Measurements from ENCODE around the gene PRKCZ.

The PRKCZ gene

DNA sequence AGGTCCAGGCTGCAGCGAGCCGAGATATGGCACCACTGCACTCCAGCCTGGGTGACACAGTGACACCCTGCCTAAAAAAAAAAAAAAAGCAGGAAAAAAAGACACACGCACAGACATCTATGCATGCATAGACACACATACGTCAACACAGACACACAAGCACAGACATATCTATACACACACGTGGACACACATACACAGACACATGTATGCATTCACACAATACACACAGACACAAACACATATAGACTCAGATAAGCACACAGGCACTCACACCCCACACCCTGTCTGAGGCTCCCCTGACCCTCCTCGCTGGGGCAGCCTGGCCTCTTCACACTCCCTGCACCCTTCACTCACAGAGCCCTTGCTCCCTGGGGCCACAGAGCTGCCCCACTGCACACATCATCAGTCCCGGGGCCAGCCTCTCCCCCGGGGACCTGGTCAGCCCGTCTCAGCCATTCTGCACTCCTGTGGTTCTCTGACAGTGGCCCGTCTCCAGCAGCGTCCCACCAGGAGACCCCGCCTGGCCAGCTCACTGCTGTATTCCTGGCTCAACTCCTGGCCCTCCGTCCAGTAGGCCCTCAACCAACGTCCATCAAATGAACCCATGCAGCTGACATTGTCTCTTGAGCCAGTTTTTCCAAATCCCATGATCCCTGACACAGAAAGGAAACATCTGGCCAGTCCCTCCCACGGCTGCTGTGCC is 4.6 kb upstream of the PRKCZ start:
- DNase-seq (ENCODE audit: low read depth in 1 of 2, low spot score in 1 of 2): no peak

DNA sequence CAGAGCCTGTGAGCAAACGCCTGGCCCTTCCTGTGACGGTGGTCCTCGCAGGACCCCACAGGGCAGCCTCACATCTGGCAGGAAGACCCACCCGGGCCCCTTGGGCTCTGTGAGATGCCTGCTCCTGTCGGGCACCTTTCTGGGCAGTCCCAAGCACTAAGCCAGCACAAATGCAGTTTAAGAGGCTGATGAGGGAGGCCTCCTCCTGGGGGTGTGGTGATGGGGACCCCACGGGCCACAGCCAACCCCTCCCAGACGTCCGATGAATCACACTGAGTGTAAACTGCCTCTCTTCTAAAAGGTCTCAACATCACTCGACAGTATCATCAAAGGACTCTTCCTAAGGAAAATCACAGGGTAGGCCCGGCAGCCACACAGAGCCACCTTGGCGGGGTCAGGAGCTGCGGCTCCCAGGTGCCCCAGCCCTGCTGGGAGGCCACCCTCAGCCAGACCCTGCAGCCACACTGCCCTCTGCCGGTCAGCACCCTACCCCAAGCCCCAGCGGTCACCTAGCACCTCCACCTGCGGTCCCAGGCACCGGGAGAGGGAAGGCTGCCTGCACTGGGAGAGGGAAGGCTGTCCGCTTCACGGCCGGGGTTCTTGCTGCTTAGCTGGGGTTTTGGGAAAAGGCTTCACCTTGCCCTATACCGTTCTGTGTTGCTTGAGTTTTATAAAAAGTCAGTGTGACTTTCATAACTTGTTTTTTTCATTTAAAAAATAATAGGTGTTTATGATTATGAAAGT is 3.9 kb upstream of the PRKCZ start:
- DNase-seq (ENCODE audit: low read depth in 1 of 2, low spot score in 1 of 2): no peak

DNA sequence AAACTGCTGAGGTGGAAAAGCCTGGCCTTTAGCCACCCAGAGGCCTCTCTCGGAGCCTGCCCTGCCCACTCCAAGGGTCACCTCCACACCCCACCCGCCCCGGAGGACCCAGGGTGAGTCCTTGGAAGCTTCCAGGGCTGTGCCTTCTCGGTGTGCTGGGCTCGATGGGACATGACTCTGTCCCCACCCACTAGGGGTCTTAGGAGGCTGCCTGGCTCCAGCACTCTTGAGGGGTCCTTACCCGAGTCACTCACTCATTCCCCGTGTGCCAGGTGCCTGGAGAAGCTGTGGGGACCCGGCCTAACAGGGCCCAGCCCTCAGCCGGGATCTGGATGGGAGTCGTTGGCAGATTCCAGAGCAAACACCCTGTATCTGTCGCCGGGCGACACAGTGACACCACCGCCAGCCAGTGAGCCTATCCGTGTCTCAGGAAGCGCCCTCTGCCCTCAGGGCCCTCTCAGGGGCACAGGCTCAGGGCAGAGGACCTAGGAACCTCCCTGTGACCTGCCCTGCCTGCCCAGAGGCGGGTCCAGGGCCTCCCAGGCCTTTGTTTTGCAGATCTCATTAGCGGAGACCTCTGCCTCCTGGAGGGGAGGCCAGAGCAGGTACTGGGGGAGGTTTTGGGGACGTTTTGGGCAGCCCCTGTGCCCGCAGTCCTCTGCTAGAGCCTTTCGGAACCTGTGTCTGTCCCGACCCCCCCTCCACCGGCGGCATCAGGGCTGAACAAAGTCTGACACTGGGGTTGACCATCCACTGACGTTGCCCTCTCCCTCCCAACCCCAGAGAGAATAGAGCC is 3.1 kb upstream of the PRKCZ start:
- DNase-seq (ENCODE audit: low read depth in 1 of 2, low spot score in 1 of 2): no peak

DNA sequence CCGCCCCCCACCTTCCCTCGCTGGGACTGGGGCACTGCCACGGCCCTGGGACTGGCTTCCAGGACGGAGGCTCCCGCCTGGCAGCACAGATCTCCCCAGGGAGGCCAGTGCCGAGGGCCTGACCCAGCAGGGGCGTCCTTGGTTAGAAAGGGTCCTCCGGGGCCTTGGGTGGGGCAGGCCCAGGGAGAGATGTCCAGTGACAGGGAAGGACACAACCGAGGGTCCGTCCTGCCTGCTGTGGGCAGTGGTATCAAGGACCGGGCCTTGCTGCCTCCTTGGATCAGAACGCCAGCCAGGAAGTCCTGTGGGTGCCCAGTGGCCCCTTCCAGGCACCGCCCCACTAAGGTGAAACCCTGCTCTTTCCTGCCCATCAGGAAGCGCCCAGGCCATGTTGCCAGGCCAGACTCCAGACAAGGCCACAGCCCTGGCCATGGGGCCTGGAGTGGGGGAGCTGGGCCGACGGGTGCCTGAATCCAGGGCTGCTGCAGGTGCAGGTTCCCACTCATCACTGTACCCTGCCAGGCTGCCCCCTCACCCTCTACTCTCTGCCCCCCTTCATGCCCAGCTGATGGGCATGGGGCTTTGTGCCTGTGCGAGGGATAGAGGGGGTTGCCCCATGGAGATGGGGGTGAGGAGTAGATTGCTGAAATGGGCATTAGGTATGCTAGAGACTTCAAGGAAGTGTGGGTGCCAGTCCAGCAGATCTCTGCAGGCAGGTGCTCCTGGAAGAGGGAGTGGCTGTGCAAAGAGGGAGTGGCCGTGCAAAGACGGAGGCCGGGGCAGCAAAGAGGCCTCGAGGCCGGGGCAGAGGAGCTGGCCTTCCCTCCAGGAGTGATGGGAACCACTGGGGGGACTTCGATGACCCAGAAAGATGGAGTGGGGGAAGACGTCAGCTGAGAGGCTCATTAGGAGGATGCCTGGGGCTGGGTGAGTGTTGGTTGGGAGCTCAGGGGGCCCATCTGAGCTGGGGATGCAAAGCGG is 2.2 kb upstream of the PRKCZ start:
- no peak for DNase-seq (ENCODE audit: low read depth in 1 of 2, low spot score in 1 of 2)

DNA sequence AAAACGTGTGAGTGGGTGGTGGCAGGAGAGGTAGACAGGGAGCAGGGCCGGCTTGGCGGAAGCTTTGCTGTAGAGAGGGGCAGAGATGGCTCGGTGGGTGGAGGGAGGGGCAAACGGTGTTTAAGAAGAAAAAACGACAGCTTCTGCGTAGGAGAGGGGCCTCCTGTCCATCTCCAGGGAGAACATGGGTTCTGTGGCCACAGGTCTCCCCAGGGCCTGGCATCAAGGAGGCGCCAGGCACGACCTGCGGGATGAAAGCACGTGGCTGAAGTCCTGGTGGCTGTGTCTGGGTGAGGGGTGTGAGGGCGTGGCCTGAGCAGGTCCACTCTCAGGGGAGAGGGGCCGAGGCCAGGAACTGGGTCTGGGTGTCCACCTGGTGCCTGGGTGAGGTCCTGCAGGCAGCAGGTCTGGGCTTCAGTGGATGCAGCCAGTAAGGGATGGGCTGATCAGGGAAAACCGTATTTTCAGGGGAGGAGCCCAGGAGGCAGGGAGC is 940 bp upstream of the PRKCZ start:
- DNase-seq (ENCODE audit: low read depth in 1 of 2, low spot score in 1 of 2): no peak

DNA sequence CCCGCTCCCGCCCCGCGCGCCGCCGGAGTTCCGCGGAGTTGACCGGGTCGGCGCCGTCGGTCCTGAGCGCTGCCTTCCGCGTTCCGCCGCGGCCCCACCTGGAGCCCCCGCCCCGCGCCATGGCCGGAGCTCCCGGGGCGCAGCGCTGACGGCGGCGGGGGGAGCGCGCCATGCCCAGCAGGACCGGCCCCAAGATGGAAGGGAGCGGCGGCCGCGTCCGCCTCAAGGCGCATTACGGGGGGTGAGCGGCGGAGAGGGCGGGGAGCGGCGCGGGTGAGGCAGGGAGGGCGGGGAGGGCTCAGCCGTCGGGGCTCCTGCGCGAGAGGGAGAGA is 216 bp downstream of the PRKCZ start:
- no peak for DNase-seq (ENCODE audit: low read depth in 1 of 2, low spot score in 1 of 2)

DNA sequence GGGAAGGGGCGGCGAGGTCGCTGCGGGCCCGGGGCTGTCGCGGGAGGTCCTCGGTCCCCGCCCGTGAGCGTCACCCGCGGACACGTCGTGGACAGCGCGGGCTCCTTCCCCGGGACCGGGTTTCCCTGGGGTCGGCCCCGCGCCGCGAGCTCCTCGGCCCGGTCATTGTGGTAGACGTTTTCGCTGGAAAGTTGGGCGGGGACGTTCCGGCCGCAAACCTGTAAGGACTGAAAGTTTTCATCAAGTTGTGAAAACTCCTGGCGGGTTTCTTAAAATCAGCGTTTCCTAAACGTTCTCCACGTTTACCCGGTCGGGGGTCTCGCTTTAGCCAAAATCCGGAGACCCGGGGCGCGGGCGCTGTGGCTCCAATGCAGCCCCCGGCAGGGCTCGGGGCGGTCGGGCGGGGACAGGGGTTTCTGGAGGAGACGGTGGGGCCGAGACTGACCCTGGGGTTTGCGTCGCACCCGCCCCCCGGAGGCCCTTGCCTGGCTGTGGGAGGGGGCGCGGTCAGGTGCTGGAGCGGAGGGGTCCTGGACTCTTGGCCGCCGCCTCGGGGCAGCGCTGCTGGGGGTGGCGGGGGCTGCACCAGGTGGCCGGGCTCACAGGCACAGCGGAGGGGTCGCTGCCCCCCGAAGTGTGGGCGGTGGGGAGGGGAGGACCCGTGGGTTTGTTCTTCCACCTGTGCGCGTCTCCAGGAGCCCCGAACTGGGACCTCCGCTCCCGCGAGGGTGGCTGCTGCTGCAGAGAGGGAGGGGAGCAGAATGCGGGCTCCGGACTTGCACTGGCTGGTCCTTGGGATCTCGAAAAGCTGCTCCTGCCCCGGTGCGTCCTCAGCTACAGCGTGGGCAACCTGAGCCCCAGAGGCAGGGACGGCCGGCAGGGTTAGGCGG is 827 bp downstream of the PRKCZ start:
- DNase-seq (ENCODE audit: low read depth in 1 of 2, low spot score in 1 of 2): no peak

DNA sequence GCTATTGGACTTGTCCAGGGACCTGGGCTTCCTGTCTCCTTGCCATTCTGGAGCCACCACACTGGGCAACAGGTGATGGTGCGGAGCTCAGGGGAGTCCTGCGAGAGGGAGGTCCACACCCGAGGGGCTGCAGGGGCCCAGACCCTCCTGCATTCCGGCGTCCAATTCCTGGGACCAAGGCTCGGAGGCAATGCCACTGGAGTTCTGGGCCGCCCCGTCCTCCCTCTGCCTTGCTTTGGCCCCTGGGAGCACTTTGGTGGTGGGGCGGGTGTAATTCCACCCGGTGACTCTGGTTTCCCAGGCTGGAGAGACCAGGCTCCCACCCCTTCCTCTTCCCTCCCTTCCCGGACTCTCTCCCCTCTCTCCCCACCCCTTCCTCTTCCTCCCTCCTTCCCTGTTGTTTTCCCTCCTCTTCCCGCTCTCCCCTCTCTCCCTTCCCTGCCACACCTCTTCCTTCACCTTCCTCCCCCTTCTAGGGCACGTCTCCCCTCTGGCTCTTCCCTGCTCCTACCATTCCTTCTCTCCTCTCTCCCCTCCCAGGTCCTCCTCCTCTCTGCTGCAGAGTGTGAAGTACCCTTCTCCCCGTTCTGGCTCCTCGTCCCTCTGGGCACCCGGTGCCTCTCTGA is 2.0 kb downstream of the PRKCZ start:
- no peak for DNase-seq (ENCODE audit: low read depth in 1 of 2, low spot score in 1 of 2)

DNA sequence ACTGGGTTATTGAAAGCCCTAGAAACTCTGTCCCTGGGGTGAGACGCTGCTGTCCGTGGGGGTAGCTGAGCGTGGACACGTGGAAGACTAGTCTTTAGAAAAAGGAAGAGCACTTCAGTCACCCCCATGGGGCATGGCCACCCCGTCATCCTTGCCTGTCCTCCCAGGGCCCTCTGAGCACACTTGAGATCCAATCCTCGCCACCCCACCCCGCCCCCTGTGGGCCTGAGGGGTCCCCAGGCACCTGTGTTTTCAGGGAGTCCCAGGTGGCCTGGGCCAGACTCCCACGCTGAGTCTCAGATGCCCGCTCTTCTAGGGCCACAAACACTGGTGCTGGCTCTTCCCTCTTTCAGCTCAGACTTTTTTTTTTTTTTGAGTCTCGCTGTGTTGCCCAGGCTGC is 2.5 kb downstream of the PRKCZ start:
- no peak for DNase-seq (ENCODE audit: low read depth in 1 of 2, low spot score in 1 of 2)

DNA sequence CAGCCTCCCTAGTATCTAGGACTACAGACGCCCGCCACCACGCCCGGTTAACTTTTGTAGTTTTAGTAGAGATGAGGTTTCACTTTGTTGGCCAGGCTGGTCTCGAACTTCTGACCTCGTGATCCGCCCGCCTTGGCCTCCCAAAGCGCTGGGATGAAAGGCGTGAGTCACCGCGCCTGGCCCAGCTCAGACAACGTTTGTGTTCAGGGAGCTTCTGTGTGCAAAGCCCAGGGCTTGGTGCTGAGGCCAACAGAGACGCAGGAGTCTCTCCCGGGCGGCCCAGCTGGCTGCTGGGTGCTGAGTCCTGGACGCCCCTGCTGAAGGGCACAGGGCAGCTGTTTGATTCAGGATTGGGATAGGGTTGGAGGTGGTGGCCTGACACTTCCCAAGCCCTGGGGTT is 3.0 kb downstream of the PRKCZ start:
- no peak for DNase-seq (ENCODE audit: low read depth in 1 of 2, low spot score in 1 of 2)

DNA sequence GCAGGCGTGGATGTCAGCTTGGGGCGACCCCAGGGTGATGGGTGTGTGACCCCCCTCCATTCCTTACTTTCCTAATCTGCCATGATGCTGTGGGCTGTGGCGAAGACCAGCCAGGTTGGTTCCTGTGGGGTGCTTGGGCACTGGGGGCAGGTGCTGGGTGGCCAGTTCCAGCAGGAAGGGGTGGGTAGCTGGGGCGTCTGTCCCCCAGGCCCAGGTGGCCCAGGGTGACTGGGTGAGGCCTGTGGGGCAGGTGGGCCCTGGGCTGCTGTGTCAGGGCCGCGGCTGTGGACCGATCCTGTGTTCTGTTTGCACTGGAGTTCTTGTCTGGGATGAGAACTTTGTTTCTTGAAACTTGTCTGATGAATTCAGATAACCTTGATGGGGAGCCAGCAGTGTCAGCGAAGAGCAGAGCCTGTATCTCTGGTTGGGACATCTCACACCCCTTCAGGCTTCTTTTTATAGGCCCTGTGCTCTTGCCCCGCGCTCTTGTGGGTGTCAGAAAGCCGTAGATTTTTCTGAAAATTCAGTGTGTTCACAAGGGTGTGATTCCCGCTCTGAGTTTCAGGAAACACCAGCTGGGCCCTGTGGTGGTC is 3.7 kb downstream of the PRKCZ start:
- DNase-seq (ENCODE audit: low read depth in 1 of 2, low spot score in 1 of 2): no peak

DNA sequence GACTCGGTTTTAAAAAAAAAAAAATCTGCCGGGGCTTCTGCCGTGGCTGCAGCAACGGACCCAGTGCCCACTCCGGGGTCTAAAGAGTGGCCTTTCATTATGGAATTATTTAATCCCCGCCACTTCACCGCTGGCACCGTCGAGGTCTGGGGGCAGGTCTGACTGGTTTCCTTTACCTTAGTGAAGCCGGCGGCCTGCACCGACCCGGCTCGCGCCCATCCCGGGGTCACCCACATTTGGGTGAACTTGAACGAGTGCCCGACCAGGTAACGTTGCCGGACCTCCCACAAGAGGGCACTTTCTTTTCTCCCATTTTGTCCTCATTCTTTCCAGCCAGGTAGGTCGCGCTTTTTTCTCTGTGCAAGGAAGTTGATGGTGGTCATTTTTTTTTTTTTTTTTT is 4.3 kb downstream of the PRKCZ start:
- no peak for DNase-seq (ENCODE audit: low read depth in 1 of 2, low spot score in 1 of 2)

DNA sequence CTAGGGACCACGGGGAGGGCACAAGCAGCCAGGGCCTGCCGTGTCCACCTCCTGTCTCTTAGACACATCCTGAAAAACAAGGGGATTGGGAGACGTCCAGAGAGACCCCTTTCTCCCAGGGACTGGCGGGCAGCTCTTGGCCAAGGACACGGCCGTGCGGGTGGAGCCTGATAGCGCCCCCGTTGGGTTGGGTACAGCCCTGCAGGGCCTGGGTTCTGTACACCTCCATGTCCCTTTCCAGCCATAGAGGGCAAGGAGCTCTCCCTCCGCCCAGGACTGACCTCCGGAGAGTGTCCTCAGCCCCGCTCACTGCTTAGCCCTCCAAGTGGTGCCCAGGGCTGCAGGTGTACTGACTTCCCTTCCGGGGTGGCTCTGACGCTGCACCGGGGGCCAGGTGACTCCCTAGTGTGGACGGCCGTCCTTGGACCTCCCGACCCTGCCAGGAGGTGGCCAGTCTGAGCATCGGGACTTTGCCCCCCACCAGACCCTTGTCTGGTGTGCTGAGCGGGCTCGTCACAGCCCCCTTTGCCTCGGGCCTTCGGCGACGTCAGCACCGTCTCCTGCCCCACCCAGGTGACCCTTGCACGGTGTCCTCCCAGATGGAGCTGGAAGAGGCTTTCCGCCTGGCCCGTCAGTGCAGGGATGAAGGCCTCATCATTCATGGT is 5.8 kb downstream of the PRKCZ start:
- no peak for DNase-seq (ENCODE audit: low read depth in 1 of 2, low spot score in 1 of 2)

DNA sequence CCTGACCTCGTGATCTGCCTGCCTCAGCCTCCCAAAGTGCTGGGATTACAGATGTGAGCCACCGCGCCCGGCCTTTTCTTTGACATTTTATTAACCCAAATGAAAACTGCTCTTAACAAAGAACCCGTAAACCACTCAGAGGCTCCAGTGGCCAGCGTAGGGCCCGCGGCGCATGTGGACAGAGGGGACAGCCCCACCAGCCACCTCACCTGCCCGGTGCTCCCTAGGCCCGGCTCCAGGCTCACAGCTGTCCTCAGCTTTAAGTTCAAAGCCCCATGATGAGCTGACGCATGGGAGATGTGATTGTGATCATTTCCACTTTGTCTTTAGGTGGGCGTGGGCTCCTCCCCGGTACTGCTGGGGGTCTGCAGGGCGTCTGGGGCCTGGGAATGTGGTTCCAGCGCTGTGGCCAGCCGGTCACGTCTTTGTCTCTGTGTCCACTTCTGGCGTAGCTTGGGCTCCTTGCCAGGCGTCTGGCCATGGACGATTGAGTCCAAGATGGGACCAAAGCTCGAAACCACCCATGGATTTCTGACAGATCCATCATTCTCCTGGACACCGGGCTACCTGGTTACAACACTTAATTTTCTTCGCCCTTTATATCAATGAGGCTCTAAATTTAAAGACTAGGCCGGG is 6.9 kb downstream of the PRKCZ start:
- no peak for DNase-seq (ENCODE audit: low read depth in 1 of 2, low spot score in 1 of 2)

DNA sequence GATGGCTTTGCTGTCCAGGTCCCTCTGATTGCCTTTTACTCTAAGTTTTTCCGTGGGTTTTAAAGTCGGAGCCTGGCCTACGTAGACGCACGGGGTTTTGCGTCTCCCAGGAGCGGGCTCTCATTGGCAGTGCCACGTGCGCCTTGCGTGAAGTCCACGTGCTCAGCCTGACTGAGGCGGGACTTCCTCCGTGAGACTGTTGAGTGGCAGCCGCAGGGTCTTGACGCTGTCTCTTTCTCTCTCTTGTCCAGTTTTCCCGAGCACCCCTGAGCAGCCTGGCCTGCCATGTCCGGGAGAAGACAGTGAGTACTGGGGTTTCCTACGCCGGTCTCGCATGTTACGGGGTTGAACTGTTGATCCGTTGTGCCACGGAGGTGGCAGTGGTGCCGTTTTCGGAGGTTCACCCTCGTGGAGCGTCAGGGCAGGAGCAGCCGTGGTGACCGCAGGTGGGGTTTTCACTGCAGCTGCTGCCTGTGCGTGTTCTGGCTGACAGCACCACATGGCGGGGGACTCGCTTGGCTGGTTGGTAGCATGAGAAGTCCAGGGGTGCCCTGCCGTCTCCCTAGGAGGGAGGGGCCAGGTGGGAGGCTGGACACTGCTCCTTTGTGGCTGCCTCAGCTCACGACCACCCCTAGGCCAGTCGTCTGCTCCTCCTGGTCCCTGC is 9.2 kb downstream of the PRKCZ start:
- no peak for DNase-seq (ENCODE audit: low read depth in 1 of 2, low spot score in 1 of 2)

DNA sequence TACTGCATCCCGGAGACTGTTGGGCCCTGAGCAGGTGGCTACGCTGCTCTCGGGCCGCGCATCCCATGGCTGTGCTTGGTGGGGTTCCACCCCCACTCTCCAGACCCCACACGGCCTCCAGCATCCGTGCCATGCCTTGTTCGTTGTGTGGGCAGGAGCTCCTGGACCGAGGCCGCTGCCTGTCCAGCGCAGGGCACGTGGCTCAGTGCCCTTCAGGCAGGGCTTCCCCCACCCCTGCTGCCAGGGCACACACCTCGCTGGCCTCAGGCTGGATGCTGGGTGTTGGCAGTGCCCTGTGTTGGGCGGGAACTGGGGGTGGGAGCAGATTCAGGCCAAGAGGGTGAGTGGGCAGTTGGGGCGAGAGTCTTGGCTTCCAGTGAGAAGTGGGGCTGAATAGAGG is 9.9 kb downstream of the PRKCZ start:
- no peak for DNase-seq (ENCODE audit: low read depth in 1 of 2, low spot score in 1 of 2)

DNA sequence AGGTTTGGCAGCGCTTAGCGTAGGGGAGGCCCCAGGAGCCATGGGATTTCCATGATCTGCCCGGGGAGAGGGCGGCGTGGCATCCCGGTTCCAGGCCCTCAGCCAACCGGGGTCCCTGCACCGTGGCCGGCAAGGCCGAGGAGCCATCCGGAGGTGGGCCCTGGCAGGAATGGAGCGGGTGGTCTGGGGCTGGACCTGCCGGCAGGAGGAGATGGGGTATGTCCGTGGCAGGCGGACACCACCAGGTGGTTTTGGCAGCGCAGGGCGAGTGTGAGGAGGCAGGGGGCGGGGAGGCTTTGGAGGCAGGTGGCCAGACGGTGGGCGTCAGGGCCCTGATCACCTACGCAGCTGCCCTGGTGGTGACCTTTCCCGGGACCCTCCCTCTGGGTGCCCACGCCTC is 10.3 kb downstream of the PRKCZ start:
- DNase-seq (ENCODE audit: low read depth in 1 of 2, low spot score in 1 of 2): no peak

All from activated T-helper 1 cell treated with anti-CD3 and anti-CD28 coated beads, Interleukin-2, amount 50 U/mL, for 16 hours (primary cell).